SIG-M5 (cell line): ENCODE results near the gene CMKLR1.

Experiments used
- DNase-seq: peaks from one replicate; lab custom pipeline; 2025; lab: John Stamatoyannopoulos, UW

The CMKLR1 gene

GRCh38 chr12:108301346-108301745 lies 37.8 kb downstream of the CMKLR1 start:
- no peak for DNase-seq

DNA sequence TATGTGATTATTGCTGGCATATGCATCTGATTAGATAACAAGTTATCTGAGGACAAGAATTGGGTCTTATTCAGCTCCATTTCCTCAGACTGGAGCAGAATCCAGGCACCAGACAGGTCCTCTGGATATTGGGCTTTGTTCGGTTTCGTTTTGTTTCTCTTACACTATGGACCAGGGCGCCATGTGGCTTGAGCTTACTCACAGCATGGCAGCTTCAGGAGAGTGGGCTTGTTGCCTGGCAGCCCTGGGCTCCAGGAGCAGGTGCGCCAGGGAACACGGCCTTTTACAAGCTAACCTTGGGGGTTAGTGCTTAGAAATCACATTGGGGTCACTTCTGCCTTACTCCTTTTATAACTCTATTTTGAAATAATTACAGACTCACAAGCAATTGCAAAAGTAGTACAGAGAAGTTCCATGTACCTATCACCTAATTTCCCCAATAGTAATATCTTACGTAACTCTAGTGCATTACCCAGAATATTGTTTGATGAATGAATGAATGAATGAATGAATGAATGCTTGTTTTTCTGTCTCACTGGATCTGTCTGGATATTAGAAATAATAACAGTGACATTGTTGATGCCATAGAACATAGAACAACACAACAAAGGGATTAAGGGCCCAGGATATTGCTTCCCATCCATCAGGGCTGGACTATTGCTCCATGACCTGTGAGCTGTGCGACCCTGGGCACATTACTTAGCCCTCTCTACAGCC lies 39.0 kb downstream of the CMKLR1 start:
- no peak for DNase-seq

DNA sequence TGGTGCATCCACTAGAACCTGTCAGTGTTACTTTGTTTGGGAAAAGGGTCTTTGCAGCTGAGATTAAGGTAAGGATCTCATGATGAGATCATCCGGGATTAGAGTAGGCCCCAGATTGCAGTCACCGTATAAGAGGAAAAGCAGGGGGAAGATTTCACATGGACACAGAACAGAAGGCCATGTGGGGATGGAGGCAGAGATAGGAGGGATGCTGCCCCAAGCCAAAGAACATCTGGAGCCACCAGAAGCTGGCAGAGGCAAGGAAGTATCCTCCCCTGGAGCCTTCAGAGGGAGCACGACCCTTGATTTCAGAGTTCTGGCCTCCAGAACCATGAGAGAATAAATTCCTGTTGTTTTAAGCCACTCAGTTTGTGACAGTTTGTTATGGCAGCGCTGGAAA lies 39.6 kb downstream of the CMKLR1 start:
- DNase-seq = no peak

DNA sequence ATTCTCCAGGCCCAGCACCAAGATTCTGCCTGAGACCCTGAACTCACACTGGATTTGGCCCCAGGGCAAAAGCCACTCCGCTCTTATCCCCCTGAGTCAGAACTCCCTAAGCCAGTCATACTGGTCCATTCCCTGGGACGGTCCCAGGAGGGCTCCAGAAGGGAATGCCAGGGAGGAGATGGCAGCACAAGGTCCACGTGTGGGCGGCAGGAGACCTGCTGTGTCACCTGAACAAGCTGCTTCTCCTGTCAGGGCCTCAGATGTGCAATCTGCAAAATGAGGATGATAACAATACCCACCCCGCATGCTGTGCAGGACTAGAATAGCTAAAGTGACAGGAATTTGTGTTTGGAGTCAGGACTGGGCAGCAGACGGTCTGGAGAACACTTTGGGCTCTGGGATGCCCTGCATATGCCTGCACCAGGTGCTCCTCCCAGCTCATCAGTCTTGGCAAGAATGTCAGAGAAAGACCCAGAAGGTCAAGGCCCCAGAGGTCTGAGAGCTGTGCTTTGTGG lies 40.3 kb downstream of the CMKLR1 start:
- no peak for DNase-seq

- DNase-seq = no peak
These were observed 41.0 kb downstream of the CMKLR1 start for GRCh38 chr12:108297895-108298760.

DNA sequence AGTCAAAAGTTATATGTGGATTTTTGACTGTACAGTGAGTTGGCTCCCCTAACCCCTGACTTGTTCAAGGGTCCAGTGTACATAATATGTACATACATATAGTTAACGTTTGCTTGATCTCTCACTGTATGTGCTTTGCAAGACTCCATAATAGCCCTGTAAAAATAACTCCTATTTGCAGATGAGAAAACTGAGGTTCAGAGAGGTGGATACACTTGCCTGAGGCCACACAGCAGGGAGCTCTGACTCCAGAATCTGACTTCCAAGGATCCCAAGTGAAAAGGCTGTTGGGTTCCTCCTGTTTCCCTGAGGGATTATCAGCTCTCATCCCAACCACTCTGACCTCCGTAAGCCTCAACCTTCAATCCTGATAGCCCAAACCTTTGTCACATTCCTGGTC lies 41.7 kb downstream of the CMKLR1 start:
- no peak for DNase-seq

GRCh38 chr12:108296945-108297344 lies 42.2 kb downstream of the CMKLR1 start:
- no peak for DNase-seq

DNA sequence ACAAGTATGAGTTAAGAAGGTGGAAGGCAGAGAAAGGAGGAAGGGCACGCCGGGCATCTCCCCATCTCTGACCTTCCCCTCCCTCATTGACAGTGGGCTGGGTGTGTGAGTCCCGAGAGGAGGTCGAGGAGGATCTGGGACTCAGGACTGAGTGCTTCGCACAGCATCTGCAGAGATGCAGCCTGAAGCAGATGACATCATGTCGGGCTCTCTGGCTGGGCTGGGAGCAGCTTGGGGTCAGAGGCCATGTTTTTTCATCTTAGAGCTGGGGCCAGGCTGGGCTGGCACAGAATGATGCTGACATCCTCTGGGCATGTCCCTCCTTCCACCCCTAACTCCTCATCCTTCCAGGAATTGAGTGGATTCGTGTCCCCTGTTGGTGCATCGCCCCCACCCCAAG lies 43.5 kb downstream of the CMKLR1 start:
- no peak for DNase-seq

DNA sequence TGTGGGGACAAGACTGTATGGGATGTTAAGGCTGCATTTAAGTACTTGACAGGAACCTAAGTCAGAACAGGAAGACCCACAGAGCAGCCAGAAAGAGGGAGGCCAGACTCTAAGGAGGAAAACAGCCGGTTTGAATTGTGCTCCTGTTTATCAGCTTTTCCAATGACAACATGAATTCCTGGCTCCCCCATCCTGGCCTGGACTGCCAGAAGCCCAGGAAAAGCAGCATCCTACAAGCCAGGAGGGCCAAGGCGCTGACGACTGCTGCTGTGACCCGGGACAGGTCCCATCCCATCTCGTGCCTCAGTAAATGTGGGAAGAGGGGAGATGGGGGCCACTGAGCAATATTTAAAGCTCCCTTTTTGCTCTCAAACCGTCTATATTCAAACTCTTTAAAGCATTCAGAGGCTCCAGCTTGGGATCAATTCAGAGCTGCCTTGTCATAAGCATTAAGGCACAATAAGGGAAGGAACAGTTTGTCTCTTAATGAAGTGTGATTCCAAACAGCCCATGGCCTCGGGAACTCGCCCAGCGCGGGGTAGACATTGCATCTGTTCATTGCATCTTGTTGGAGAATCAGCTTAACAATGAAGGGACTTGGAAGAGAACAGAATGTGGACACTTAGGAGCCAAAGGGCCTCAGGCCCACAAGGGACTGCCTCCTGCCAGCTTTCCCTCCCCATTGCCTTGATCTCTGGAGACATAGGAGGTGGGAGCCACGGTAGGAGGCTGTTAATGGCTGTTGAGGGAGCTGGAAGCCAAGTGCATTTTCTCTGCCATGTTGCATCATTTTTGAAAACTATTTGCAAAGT lies 49.6 kb downstream of the CMKLR1 start:
- DNase-seq = no peak

- no peak for DNase-seq
These were observed 51.9 kb downstream of the CMKLR1 start for GRCh38 chr12:108287227-108287626.

- no peak for DNase-seq
These were observed 54.1 kb downstream of the CMKLR1 start for GRCh38 chr12:108285016-108285415.

GRCh38 chr12:108284163-108284562 lies 54.9 kb downstream of the CMKLR1 start:
- DNase-seq = no peak

- no peak for DNase-seq
These were observed 56.4 kb downstream of the CMKLR1 start for GRCh38 chr12:108282676-108283075.

- DNase-seq = no peak
These were observed 57.0 kb downstream of the CMKLR1 start for GRCh38 chr12:108282160-108282559.

GRCh38 chr12:108277613-108278012 lies 61.5 kb downstream of the CMKLR1 start:
- no peak for DNase-seq

DNA sequence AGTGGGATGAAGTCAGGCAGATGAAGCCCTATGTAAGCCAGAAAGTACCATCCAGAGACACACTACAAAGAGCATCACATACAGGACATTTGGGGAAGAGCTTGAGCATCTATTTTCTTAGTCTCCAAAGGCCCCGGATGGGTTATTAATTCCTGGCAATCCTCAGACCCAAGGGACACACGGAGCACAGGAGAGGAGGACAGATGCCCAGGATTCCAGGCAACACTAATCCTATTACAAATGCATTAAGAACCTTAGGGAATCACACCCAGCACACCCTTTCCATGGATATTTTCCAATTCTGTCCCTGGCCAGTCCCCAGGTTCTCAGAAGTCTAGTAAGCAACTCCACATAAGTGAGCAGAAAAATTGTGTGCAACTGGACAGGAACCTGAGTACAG lies 65.9 kb downstream of the CMKLR1 start:
- no peak for DNase-seq

DNA sequence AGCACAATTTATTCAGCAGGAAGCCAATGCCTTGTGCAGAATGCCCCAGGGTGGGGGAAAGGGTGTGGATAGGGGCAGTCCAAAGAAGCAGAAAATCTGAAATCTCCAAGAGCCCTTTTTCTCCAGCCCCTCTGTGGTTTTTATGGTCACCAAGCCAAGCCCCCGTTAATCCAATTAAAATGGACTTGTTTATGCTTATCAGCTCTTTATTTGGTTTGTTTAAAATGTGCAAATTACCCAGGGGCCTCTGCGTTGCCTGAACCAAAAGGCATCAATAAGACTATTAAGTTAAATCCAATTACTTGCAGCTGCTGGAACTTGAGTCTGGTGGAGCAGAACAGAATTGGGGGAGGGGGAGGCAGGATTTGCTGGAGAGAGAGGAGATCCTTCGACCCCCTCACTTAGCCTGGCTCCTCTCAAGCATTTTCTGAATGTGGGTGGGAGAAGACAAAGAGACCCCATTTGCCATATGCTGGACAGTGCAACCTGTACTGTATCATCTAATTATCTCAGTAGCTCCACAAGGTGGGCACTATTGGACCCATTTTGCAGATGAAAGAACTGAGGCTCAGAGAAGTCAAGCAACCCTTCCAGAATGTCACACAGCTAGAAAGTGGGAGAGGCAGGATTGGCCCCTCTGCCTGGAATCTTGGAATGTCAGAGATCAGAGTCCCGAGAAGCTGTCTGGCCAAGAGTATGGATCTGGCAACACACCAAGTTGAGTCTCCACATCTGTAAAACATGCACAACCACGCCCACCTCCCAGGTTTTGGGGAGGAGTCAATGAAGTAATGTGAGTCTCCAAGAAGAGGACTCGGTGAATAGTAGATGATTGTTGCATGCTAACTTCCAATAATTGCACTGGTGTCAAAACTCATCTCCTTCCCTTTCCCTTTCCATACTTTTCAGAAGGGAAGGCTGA lies 66.9 kb downstream of the CMKLR1 start:
- no peak for DNase-seq

DNA sequence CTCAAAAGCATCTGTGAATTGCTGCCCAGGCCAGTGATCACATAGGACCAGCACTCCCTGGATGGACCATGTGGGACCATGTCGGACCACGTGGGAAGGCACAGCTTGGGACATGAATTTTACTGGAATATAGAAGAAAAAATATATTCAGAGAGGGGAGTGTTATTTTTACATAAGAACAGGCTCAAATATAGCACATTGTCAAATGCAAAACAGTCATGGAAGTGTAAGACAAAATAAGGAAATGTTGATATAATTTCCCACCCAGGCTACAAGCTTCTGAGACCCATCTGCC lies 68.3 kb downstream of the CMKLR1 start:
- DNase-seq = no peak

DNA sequence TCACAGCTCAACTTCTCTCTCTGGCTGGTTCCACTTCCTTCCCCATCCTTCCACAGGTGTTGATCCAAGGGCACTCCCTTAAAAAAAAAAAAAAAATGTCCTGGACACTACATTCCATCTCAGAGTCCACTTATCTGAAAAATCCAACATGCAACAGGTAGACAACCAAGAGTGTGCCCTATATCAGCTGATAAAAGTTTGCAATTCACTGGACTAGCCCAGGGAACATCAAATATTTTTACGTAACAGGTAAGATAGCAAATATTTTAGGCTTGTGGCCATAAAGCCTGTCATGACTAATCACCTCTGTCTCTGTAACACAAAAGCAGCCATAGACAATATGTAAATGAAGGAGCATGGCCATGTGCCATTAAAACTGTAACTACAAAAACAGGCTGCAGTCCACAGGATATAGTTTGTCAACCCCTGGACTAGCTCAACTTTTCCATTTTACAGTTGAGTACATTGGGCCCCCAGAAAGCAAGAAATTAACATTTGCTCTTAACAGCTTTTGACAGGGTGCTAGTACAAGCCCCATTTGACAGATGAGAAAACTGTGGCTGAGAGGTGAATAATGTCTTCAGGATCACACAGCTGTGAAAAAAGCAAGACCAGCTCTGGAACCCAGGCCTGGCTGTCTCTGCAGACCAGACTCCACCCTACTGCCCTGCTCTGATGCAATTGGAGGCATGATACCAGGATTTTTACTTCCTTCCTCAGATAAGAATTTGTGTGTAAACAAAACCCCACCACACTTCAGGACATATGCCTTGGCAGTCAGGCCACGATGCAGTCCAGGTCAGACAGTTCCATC lies 68.9 kb downstream of the CMKLR1 start:
- DNase-seq = no peak

- no peak for DNase-seq
These were observed 69.9 kb downstream of the CMKLR1 start for GRCh38 chr12:108269224-108269623.

DNA sequence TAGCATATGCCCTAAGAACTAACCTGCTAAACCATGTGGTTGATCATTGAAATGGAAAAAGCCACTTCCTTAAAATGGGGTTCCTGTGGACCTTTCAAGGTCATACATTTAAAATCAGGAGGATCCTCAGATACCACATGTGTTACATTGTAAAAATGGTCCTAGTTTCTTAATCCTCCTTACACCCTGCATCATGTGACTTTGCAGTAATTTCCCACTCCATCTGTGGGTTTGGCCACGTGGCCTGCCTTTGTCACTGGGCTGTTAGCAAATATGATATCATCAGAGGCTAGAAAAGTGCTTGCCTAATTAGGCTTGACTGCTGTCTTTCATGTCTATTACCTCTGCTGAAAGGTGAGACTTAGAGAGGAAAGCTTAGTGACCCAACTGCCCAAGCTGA lies 70.7 kb downstream of the CMKLR1 start:
- DNase-seq = no peak
